ENCODE measurements around the gene ESPN. TPM values are rescaled to one million over a fixed set of nuclear protein-coding genes. Genes with fewer than 3 reads are reported as not detected.

Gene ESPN
- total and polyA plus RNA-seq, 2 of the 4 experiments (the other 2 are of a cell fraction), result under 0.01 to 0.02 TPM

GRCh38 chr1:6488602-6489382, 64.2 kb downstream of the ESPN start:
- H3K79me1 ChIP-seq (ENCODE audit: low read depth in 1 of 2, low read length in 2 of 2), result peaks cover 3 to 20% of the 10 kb centered on the region in 2 experiments; a peak in 2 of 4 replicates
- intact Hi-C loops (cut with micrococcal nuclease) (loop anchor here (5.0 kb wide), 1 partner anchor 729 kb away; no protein-coding TSS in a partner anchor), dilution Hi-C loops (cut with HindIII; ENCODE audit: low sequenced_read_pairs, unreplicated experiment) (no loop called here), in situ Hi-C loops (cut with MboI; ENCODE audit: low sequenced_read_pairs) (no loop called here)
- 93% methylated on average over 3 of the region's 13 CpGs; no CpG with 5 or more reads in 1 of the 2 experiments for WGBS, 2 experiments (ENCODE audit: extremely low coverage in 2 of 2, insufficient read length in 1 of 2)
- H3K9me1 ChIP-seq (ENCODE audit: insufficient read depth, low read length), result 0 out of 2 replicates have a peak, but pooled peaks cover 2% of the 10 kb centered on the region
- no peak overlapping the region for H3K27ac ChIP-seq (ENCODE audit: insufficient read depth, low read length)
- H2AK5ac ChIP-seq (ENCODE audit: low read depth, low read length), result no peak overlapping the region
- H2BK120ac ChIP-seq (ENCODE audit: low read depth, low read length), result no peak overlapping the region
- H3K4ac ChIP-seq (ENCODE audit: low read depth, low read length), result no peak overlapping the region
- H3K4me1 ChIP-seq (ENCODE audit: control insufficient read depth, insufficient read depth, low read length), result peaks cover 12% of the 10 kb centered on the region
- DNase-seq (no peak), ATAC-seq (ENCODE audit: low read depth) (no peak)
- no peak overlapping the region for H3K4me2 ChIP-seq (ENCODE audit: low read depth, low read length)
- H2AFZ ChIP-seq (replicated peaks; ENCODE audit: low read length, poor library complexity), result peak overlapping the region; percentile 11
- H3K36me3 ChIP-seq (ENCODE audit: control insufficient read depth, insufficient read depth, low read length), result no peaks in the 10 kb centered on the region
- no peak overlapping the region for H3K9ac ChIP-seq (ENCODE audit: low read depth, low read length)
- ChIA-PET POLR2A (ENCODE audit: unreplicated experiment) (no interaction called here), CTCF (interaction anchor here (1.4 kb wide), 1 partner anchor 11 kb away, joined by 3 read pairs; no protein-coding TSS in a partner anchor)
- H3K18ac ChIP-seq (ENCODE audit: low read depth, low read length), result no peak overlapping the region
- H4K91ac ChIP-seq (ENCODE audit: insufficient read depth, low read depth, low read length), result no peak overlapping the region
- no peak overlapping the region for H3K23ac ChIP-seq (ENCODE audit: low read depth, low read length)
- BruUV-seq (replicated peaks), result no TSS peak
- no peak overlapping the region for H2BK15ac ChIP-seq (ENCODE audit: low read depth, low read length)
- H2BK5ac ChIP-seq (ENCODE audit: low read depth, low read length, poor library complexity, severe bottlenecking), result no peak overlapping the region
- no peak overlapping the region for H3K14ac ChIP-seq (replicated peaks; ENCODE audit: low read depth, low read length)
- H4K20me1 ChIP-seq (ENCODE audit: insufficient read depth, low read length), result peaks cover 6% of the 10 kb centered on the region; the same call in 1 of the 2 replicates
- H3K27me3 ChIP-seq (ENCODE audit: control insufficient read depth, insufficient read depth, low read length), result no peaks in the 10 kb centered on the region
- no peaks in the 10 kb centered on the region for H3K9me3 ChIP-seq (ENCODE audit: control insufficient read depth, insufficient read depth, low read length)
- no peak for TF ChIP-seq RFX5 (IDR thresholded peaks at IDR 0.05; ENCODE audit: low read depth, low read length)
- TF ChIP-seq RAD21 (IDR thresholded peaks at IDR 0.05; ENCODE audit: low read length), result no peak
- TF ChIP-seq MXI1 (IDR thresholded peaks at IDR 0.05; ENCODE audit: borderline replicate concordance, low read depth, low read length), result no peak
- TF ChIP-seq FOS (IDR thresholded peaks at IDR 0.05; ENCODE audit: low read depth, low read length), result no peak
- TF ChIP-seq BHLHE40 (IDR thresholded peaks at IDR 0.05; ENCODE audit: low read depth, low read length), result no peak
- TF ChIP-seq CTCF (conservative IDR thresholded peaks at IDR 0.05; ENCODE audit: low read depth, low read length), result no peak
- no peak for TF ChIP-seq CHD1 (IDR thresholded peaks at IDR 0.05; ENCODE audit: low read depth, low read length)
- no peak for TF ChIP-seq NFE2L2 (IDR thresholded peaks at IDR 0.05; ENCODE audit: low read depth, low read length)
- TF ChIP-seq MAZ (IDR thresholded peaks at IDR 0.05; ENCODE audit: borderline replicate concordance, low read depth, low read length), result no peak
- TF ChIP-seq RCOR1 (IDR thresholded peaks at IDR 0.05; ENCODE audit: insufficient replicate concordance, low read length), result no peak
- TF ChIP-seq USF2 (IDR thresholded peaks at IDR 0.05; ENCODE audit: low read depth, low read length), result no peak
- TF ChIP-seq CEBPB (IDR thresholded peaks at IDR 0.05; ENCODE audit: low read depth, low read length), result no peak
- no peak for TF ChIP-seq MAFK (IDR thresholded peaks at IDR 0.05; ENCODE audit: low read depth, low read length)
- no peak overlapping the region for H4K5ac ChIP-seq (ENCODE audit: low read depth, low read length)
- no peak overlapping the region for H4K8ac ChIP-seq (ENCODE audit: low read depth in 2 of 2, low read length in 2 of 2)
- H2AK9ac ChIP-seq (replicated peaks; ENCODE audit: low read depth, low read length, poor library complexity), result peak overlapping the region; percentile 24
- H2BK20ac ChIP-seq (ENCODE audit: low read depth, low read length), result no peak overlapping the region
- no peak overlapping the region for H3K56ac ChIP-seq (ENCODE audit: extremely low read depth, insufficient read depth, low read length)
- no peak overlapping the region for H3K4me3 ChIP-seq (ENCODE audit: insufficient read depth, low read depth, low read length)
